Measurements from ENCODE around the gene GABBR2.

GRCh38 chr9:98690686-98691085 lies 18.0 kb downstream of the GABBR2 start:
- TF ChIP-seq EZH2 (IDR thresholded peaks at IDR 0.05; ENCODE audit: borderline replicate concordance, low read depth, low read length, poor library complexity, severe bottlenecking) (no peak), CTCF (conservative IDR thresholded peaks at IDR 0.05; ENCODE audit: low read depth, low read length) (no peak)

All from A673 (cell line).